HL-60/S4 treated with phorbol 12-myristate 13-acetate at 8.2 ng/mL for 4 days and 3 days (cell line): ENCODE results near the gene SIM1.

Experiments
- in situ Hi-C: fragments of 300-500 bp; cut with MboI; formaldehyde crosslinking; loops from 2 replicates; pipeline ENCODE4 v1.15.0; 2022; ENCODE audit warnings: low sequenced_read_pairs

SIM1 gene

GRCh38 chr6:100464903-100465700, at the start of gene SIM1:
SIM1 (minus strand) TSS chr6:100464921; CDS start chr6:100463468, 1,453 bp downstream.
- in situ Hi-C loops, result no loop called here

- in situ Hi-C loops, result no loop called here
These were observed 47.6 kb upstream of the SIM1 start for GRCh38 chr6:100512203-100512862.

- in situ Hi-C loops, result no loop called here
These were observed 44.4 kb upstream of the SIM1 start for GRCh38 chr6:100509101-100509500.

- in situ Hi-C loops, result no loop called here
These were observed 41.9 kb upstream of the SIM1 start for GRCh38 chr6:100506651-100507050.

GRCh38 chr6:100504786-100505737, 40.3 kb upstream of the SIM1 start:
- in situ Hi-C loops, result no loop called here

GRCh38 chr6:100503043-100503705, 38.5 kb upstream of the SIM1 start:
- in situ Hi-C loops, result no loop called here

- in situ Hi-C loops, result no loop called here
These were observed 28.6 kb upstream of the SIM1 start for GRCh38 chr6:100493206-100493888.

- in situ Hi-C loops, result no loop called here
These were observed 27.4 kb upstream of the SIM1 start for GRCh38 chr6:100491952-100492670.

- in situ Hi-C loops, result no loop called here
These were observed 25.3 kb upstream of the SIM1 start for GRCh38 chr6:100490065-100490464.

GRCh38 chr6:100488244-100488643, 23.5 kb upstream of the SIM1 start:
- in situ Hi-C loops, result no loop called here

- in situ Hi-C loops, result no loop called here
These were observed 22.9 kb upstream of the SIM1 start for GRCh38 chr6:100487638-100488037.

- in situ Hi-C loops, result no loop called here
These were observed 20.5 kb upstream of the SIM1 start for GRCh38 chr6:100485268-100485667.

GRCh38 chr6:100484474-100484873, 19.8 kb upstream of the SIM1 start:
- in situ Hi-C loops, result no loop called here

- in situ Hi-C loops, result no loop called here
These were observed 18.0 kb upstream of the SIM1 start for GRCh38 chr6:100482698-100483097.

- in situ Hi-C loops, result no loop called here
These were observed 14.7 kb upstream of the SIM1 start for GRCh38 chr6:100479179-100480035.

- in situ Hi-C loops, result no loop called here
These were observed 11.0 kb upstream of the SIM1 start for GRCh38 chr6:100475554-100476320.

GRCh38 chr6:100473182-100473581, 8.5 kb upstream of the SIM1 start:
- in situ Hi-C loops, result no loop called here

- in situ Hi-C loops, result no loop called here
These were observed 8.0 kb upstream of the SIM1 start for GRCh38 chr6:100472674-100473073.
